ENCODE data around the gene BOC. TPM values are rescaled to one million over a fixed set of nuclear protein-coding genes. Genes with fewer than 3 reads are reported as not detected.

BOC gene
- total RNA-seq (2016; rRNA removed; fragmentation: Illumina TruSeq; extraction: Trizol) (not detected in 2 replicates), polyA plus RNA-seq (2011; rRNA removed) (0.04 TPM in 1 of 2 replicates, not detected in the other), polyA minus RNA-seq (2011; rRNA and poly(A)+ RNA removed; ENCODE audit: low replicate concordance) (0.30 TPM in 1 of 2 replicates, not detected in the other), Bru-seq, nascent RNA (percentile 5 among the genes with signal in this experiment), BruChase-seq, experiment 1, labeled RNA remaining after a 6-hour chase (percentile 7 among the genes with signal in this experiment), BruChase-seq, experiment 2, labeled RNA remaining after a 2-hour chase (percentile 6 among the genes with signal in this experiment)
- not detected in 2 replicates for total RNA-seq (2016; cell fraction: cytosol; rRNA removed; fragmentation: Illumina TruSeq; extraction: Trizol; ENCODE audit: low read depth)
- not detected in 2 replicates for total RNA-seq (2016; cell fraction: insoluble cytoplasmic fraction; rRNA removed; fragmentation: Illumina TruSeq; extraction: Trizol)
- total RNA-seq (2016; cell fraction: membrane; rRNA removed; fragmentation: Illumina TruSeq; extraction: Trizol): not detected in 2 replicates
- total RNA-seq (2016; cell fraction: nucleus; rRNA removed; fragmentation: Illumina TruSeq; extraction: Trizol): not detected in 2 replicates
- polyA plus RNA-seq (2011; cell fraction: cytosol; rRNA removed): 0.08 TPM in 1 of 2 replicates, not detected in the other
- 0.03 and 0.05 TPM in 2 replicates for polyA plus RNA-seq (2011; cell fraction: nucleus; rRNA removed)
- not detected in 2 replicates for polyA plus RNA-seq (2012)
- not detected in 2 replicates for polyA plus RNA-seq (2016; cell fraction: cytosol; fragmentation: Illumina TruSeq; extraction: Trizol; ENCODE audit: low read depth)
- not detected in 2 replicates for polyA plus RNA-seq (2016; cell fraction: insoluble cytoplasmic fraction; fragmentation: Illumina TruSeq; extraction: Trizol; ENCODE audit: low read depth)
- not detected in 2 replicates for polyA plus RNA-seq (2016; cell fraction: membrane; fragmentation: Illumina TruSeq; extraction: Trizol; ENCODE audit: low read depth)
- polyA plus RNA-seq (2016; cell fraction: nucleus; fragmentation: Illumina TruSeq; extraction: Trizol; ENCODE audit: insufficient read depth, low read depth): not detected in 2 replicates
- polyA minus RNA-seq (2011; cell fraction: cytosol; rRNA and poly(A)+ RNA removed): not detected in 2 replicates
- 0.39 TPM in 1 of 2 replicates, not detected in the other for polyA minus RNA-seq (2011; cell fraction: nucleus; rRNA and poly(A)+ RNA removed)
- long read RNA-seq, experiment 1: 0 reads
- long read RNA-seq, experiment 2: 0 reads

- Histone ChIP-seq H3K36me3 (replicated peaks in 1 of 2; ENCODE audit: control insufficient read depth in 1 of 2, insufficient read depth in 2 of 2, low read length in 2 of 2) (no peaks in the 10 kb centered on the region), H3K4me2 (ENCODE audit: low read depth, low read length) (peak within 1 kb of the TSS; percentile 59), H3K27me3 (ENCODE audit: control insufficient read depth in 1 of 2, insufficient read depth in 2 of 2, low read length in 2 of 2) (peaks cover 11 to 54% of the 10 kb centered on the region in 2 experiments), H3K9me3 (ENCODE audit: low read length) (no peaks in the 10 kb centered on the region), H3K27ac (ENCODE audit: extremely low read length, insufficient read depth, low read length) (no peak within 1 kb of the TSS), H3K79me2 (ENCODE audit: insufficient read depth, low read length) (no peaks in the 10 kb centered on the region), H3K9ac (ENCODE audit: insufficient read depth, low read depth, low read length) (no peak within 1 kb of the TSS), H2AFZ (ENCODE audit: low read length) (no peak within 1 kb of the TSS), H3K4me3 (replicated peaks in 1 of 3; ENCODE audit: insufficient read depth in 1 of 3, low read depth in 2 of 3, low read length in 3 of 3) (peak within 1 kb of the TSS; percentile 40 to 63 (median 46)), H4K20me1 (ENCODE audit: insufficient read depth, low read length) (no peaks in the 10 kb centered on the region), H3K4me1 (ENCODE audit: insufficient read depth, low read length) (peaks cover 7% of the 10 kb centered on the region; the same call in 1 of the 2 replicates)
- no TSS peak for BruUV-seq (replicated peaks)
- CTCF ChIA-PET (ENCODE audit: low intra/inter-chr PET ratio, low total read pairs): no interaction called here
- ATAC-seq (peak; percentile 90), DNase-seq (ENCODE audit: low spot score) (no peak), FAIRE-seq (no peak)
- in situ Hi-C loops (cut with HindIII; ENCODE audit: extremely low pct_ligation_motif_present, low pct_unique_long_range_greater_than_20kb): no loop called here
- 6% methylated on average over 39 of the region's 76 CpGs for WGBS (ENCODE audit: low lambda C conversion rate)
- intact Hi-C loops (cut with micrococcal nuclease; ENCODE audit: unreplicated experiment): no loop called here
- POLR2A ChIA-PET: no interaction called here
- TF ChIP-seq SP2 (CRISPR knock-in tag; IDR thresholded peaks at IDR 0.05) (no peak), ZFP41 (CRISPR knock-in tag; IDR thresholded peaks at IDR 0.05; ENCODE audit: borderline replicate concordance) (no peak), ATF2 (CRISPR knock-in tag; IDR thresholded peaks at IDR 0.05) (no peak), IKZF1 (IDR thresholded peaks at IDR 0.05) (no peak), ZNF253 (CRISPR knock-in tag; IDR thresholded peaks at IDR 0.05; ENCODE audit: borderline replicate concordance) (no peak), HNF4A (CRISPR knock-in tag; IDR thresholded peaks at IDR 0.05) (no peak), ZUFSP (CRISPR knock-in tag; IDR thresholded peaks at IDR 0.05; ENCODE audit: borderline replicate concordance) (no peak), ISL2 (CRISPR knock-in tag; IDR thresholded peaks at IDR 0.05) (no peak), ZFYVE20 (CRISPR knock-in tag; IDR thresholded peaks at IDR 0.05; ENCODE audit: borderline replicate concordance, low read depth) (no peak)
These were observed at the start of gene BOC for GRCh38 chr3:113211330-113212149. Gene BOC, plus strand, starts transcription at chr3:113211557. Its CDS starts 38,246 bp downstream, at chr3:113249803.

Data from HepG2 (cell line).